ENCODE data around the gene CYP2A7.
"Not testable (repeated sequence)": the region's sequence is repeated elsewhere in the genome, so short reads cannot be mapped to it uniquely, and the experiment has no call there.

CYP2A7 gene

GRCh38 chr19:40899964-40900363 lies 17.9 kb upstream of the CYP2A7 start:
- DNase-seq (ENCODE audit: low read depth in 2 of 3, low spot score in 1 of 3): not testable (repeated sequence)

- not testable (repeated sequence) for DNase-seq (ENCODE audit: low read depth in 2 of 3, low spot score in 1 of 3)
These were observed 15.1 kb upstream of the CYP2A7 start for GRCh38 chr19:40896843-40897789.

- DNase-seq (ENCODE audit: low read depth in 2 of 3, low spot score in 1 of 3): no peak
These were observed 14.4 kb upstream of the CYP2A7 start for GRCh38 chr19:40896418-40896796.

- DNase-seq (ENCODE audit: low read depth in 2 of 3, low spot score in 1 of 3): no peak
These were observed 11.1 kb upstream of the CYP2A7 start for GRCh38 chr19:40893112-40893511.

GRCh38 chr19:40889366-40889765 lies 7.3 kb upstream of the CYP2A7 start:
- no peak for DNase-seq (ENCODE audit: low read depth in 2 of 3, low spot score in 1 of 3)

- no peak for DNase-seq (ENCODE audit: low read depth in 2 of 3, low spot score in 1 of 3)
These were observed 6.2 kb upstream of the CYP2A7 start for GRCh38 chr19:40888191-40888590.

- not testable (repeated sequence) for DNase-seq (ENCODE audit: low read depth in 2 of 3, low spot score in 1 of 3)
These were observed 2.3 kb upstream of the CYP2A7 start for GRCh38 chr19:40884187-40884931.

GRCh38 chr19:40879349-40879748 lies 2.7 kb downstream of the CYP2A7 start:
- not testable (repeated sequence) for DNase-seq (ENCODE audit: low read depth in 2 of 3, low spot score in 1 of 3)

GRCh38 chr19:40875526-40875951 lies 6.5 kb downstream of the CYP2A7 start:
- DNase-seq (ENCODE audit: low read depth in 2 of 3, low spot score in 1 of 3): peak; percentile 74 to 94 (median 86)

- DNase-seq (ENCODE audit: low read depth in 2 of 3, low spot score in 1 of 3): not testable (repeated sequence)
These were observed 7.2 kb downstream of the CYP2A7 start for GRCh38 chr19:40874874-40875273.

GRCh38 chr19:40873873-40874272 lies 8.2 kb downstream of the CYP2A7 start:
- not testable (repeated sequence) for DNase-seq (ENCODE audit: low read depth in 2 of 3, low spot score in 1 of 3)

GRCh38 chr19:40872209-40872608 lies 9.8 kb downstream of the CYP2A7 start:
- DNase-seq (ENCODE audit: low read depth in 2 of 3, low spot score in 1 of 3): no peak

- no peak for DNase-seq (ENCODE audit: low read depth in 2 of 3, low spot score in 1 of 3)
These were observed 14.3 kb downstream of the CYP2A7 start for GRCh38 chr19:40867701-40868100.

GRCh38 chr19:40864739-40865496 lies 17.1 kb downstream of the CYP2A7 start:
- not testable (repeated sequence) for DNase-seq (ENCODE audit: low read depth in 2 of 3, low spot score in 1 of 3)

GRCh38 chr19:40862785-40863184 lies 19.2 kb downstream of the CYP2A7 start:
- no peak for DNase-seq (ENCODE audit: low read depth in 2 of 3, low spot score in 1 of 3)

- DNase-seq (ENCODE audit: low read depth in 2 of 3, low spot score in 1 of 3): no peak
These were observed 19.7 kb downstream of the CYP2A7 start for GRCh38 chr19:40862333-40862732.

- DNase-seq (ENCODE audit: low read depth in 2 of 3, low spot score in 1 of 3): no peak
These were observed 23.9 kb downstream of the CYP2A7 start for GRCh38 chr19:40858109-40858508.

GRCh38 chr19:40852467-40853152 lies 29.4 kb downstream of the CYP2A7 start:
- DNase-seq (ENCODE audit: low read depth in 2 of 3, low spot score in 1 of 3): not testable (repeated sequence)

- DNase-seq (ENCODE audit: low read depth in 2 of 3, low spot score in 1 of 3): not testable (repeated sequence)
These were observed 31.8 kb downstream of the CYP2A7 start, which contains the start of gene CYP2A6 for GRCh38 chr19:40850277-40850676. CYP2A6 (minus strand) TSS chr19:40850447; CDS start chr19:40850426, 21 bp downstream.

GRCh38 chr19:40846722-40847121 lies 35.3 kb downstream of the CYP2A7 start:
- DNase-seq (ENCODE audit: low read depth in 2 of 3, low spot score in 1 of 3): not testable (repeated sequence)
